GM15510 (cell line): ENCODE data around the gene MRPL20.

Experiments used
- POLR2A ChIP-seq: IDR thresholded peaks from 3 replicates; pipeline ENCODE4 v1.6.1; 2011; ENCODE audit warnings: borderline replicate concordance; ENCODE audit not compliant: insufficient read length; ENCODE audit errors: extremely low read depth

The MRPL20 gene

GRCh38 chr1:1437033-1437903, 30.2 kb upstream of the MRPL20 start:
- TF ChIP-seq POLR2A, result no peak

- no peak for TF ChIP-seq POLR2A
Measured at GRCh38 chr1:1436630-1437032, 29.5 kb upstream of the MRPL20 start.

- TF ChIP-seq POLR2A, result no peak
Measured at GRCh38 chr1:1435911-1436629, 29.0 kb upstream of the MRPL20 start.

- no peak for TF ChIP-seq POLR2A
Measured at GRCh38 chr1:1435106-1435903, 28.2 kb upstream of the MRPL20 start, which contains the start of gene VWA1. Gene VWA1 (plus strand): TSS chr1:1435690. CDS start chr1:1435749, 59 bp downstream.

- no peak for TF ChIP-seq POLR2A
Measured at GRCh38 chr1:1434824-1435105, 27.7 kb upstream of the MRPL20 start.

- TF ChIP-seq POLR2A, result no peak
Measured at GRCh38 chr1:1434131-1434823, 27.2 kb upstream of the MRPL20 start.

GRCh38 chr1:1433804-1434130, 26.7 kb upstream of the MRPL20 start:
- TF ChIP-seq POLR2A, result no peak

- no peak for TF ChIP-seq POLR2A
Measured at GRCh38 chr1:1432951-1433803, 26.1 kb upstream of the MRPL20 start.

GRCh38 chr1:1432274-1432950, 25.3 kb upstream of the MRPL20 start:
- no peak for TF ChIP-seq POLR2A

- TF ChIP-seq POLR2A, result no peak
Measured at GRCh38 chr1:1431845-1432273, 24.8 kb upstream of the MRPL20 start.

- no peak for TF ChIP-seq POLR2A
Measured at GRCh38 chr1:1430992-1431844, 24.1 kb upstream of the MRPL20 start.
